Sciatic nerve (tissue), 2 donors: ENCODE results near the gene ID3. TPM values are rescaled to one million over a fixed set of nuclear protein-coding genes. Genes with fewer than 3 reads are reported as not detected.

Source experiments
- ATAC-seq: fragments of 200-7000 bp; cut with Tn5 transposase; one replicate; pipeline ENCODE4 v1.9.1; 2020; ENCODE audit warnings: mild to moderate bottlenecking, moderate library complexity
- DNase-seq: peaks from one replicate; pipeline ENCODE4 v3.0.0-alpha.2; 2020; ENCODE audit warnings: low spot score
- intact Hi-C: fragments of 100-400 bp; cut with DNase I; formaldehyde crosslinking; loops from one replicate; pipeline ENCODE4 v1.14.2; 2022
- total RNA-seq: library from RNA; stranded (reverse); fragmentation: NEBNext Ultra II Directional; extraction: Animal tissue kit (Norgen Biotek cat#: 25700); gene quantifications from one replicate; pipeline ENCODE4 v1.2.1, GENCODE V29; 2021
- donor health status: DM: no; HTN: no; CAD: no.
- donor health status: DM: no; HTN: no; CAD: no.

Gene ID3
- 289 TPM for total RNA-seq

GRCh38 chr1:23559136-23559984 lies at the start of gene ID3:
ID3 (minus strand) TSS chr1:23559501; CDS start chr1:23559426, 75 bp downstream.
- intact Hi-C loops: no loop called here
- DNase-seq (peak; percentile 99), ATAC-seq (peak; percentile 85)

GRCh38 chr1:23607944-23608343 lies 48.6 kb upstream of the ID3 start:
- no peak for DNase-seq
- intact Hi-C loops: no loop called here
- ATAC-seq: no peak

- no peak for ATAC-seq
- no peak for DNase-seq
- intact Hi-C loops: no loop called here
Observed at GRCh38 chr1:23601968-23602876, 42.9 kb upstream of the ID3 start.

- ATAC-seq (no peak), DNase-seq (no peak)
- intact Hi-C loops: no loop called here
Observed at GRCh38 chr1:23601135-23601967, 42.0 kb upstream of the ID3 start.

GRCh38 chr1:23600283-23600682 lies 41.0 kb upstream of the ID3 start:
- DNase-seq (no peak), ATAC-seq (no peak)
- intact Hi-C loops: no loop called here

GRCh38 chr1:23599125-23599524 lies 39.8 kb upstream of the ID3 start:
- DNase-seq (no peak), ATAC-seq (no peak)
- intact Hi-C loops: no loop called here

GRCh38 chr1:23598424-23598823 lies 39.1 kb upstream of the ID3 start:
- DNase-seq (no peak), ATAC-seq (no peak)
- intact Hi-C loops: no loop called here

GRCh38 chr1:23597635-23598388 lies 38.5 kb upstream of the ID3 start:
- intact Hi-C loops: no loop called here
- no peak for DNase-seq
- ATAC-seq: no peak

- intact Hi-C loops: no loop called here
- DNase-seq (no peak), ATAC-seq (no peak)
Observed at GRCh38 chr1:23596382-23597358, 37.4 kb upstream of the ID3 start.

- no peak for ATAC-seq
- intact Hi-C loops: no loop called here
- DNase-seq: no peak
Observed at GRCh38 chr1:23594927-23595353, 35.6 kb upstream of the ID3 start.

- no peak for ATAC-seq
- intact Hi-C loops: no loop called here
- DNase-seq: no peak
Observed at GRCh38 chr1:23594149-23594907, 35.0 kb upstream of the ID3 start.

GRCh38 chr1:23593556-23594148 lies 34.4 kb upstream of the ID3 start:
- intact Hi-C loops: no loop called here
- DNase-seq (no peak), ATAC-seq (no peak)

- intact Hi-C loops: no loop called here
- DNase-seq (no peak), ATAC-seq (no peak)
Observed at GRCh38 chr1:23593042-23593521, 33.8 kb upstream of the ID3 start.

- ATAC-seq: no peak
- intact Hi-C loops: no loop called here
- DNase-seq: no peak
Observed at GRCh38 chr1:23592209-23592892, 33.0 kb upstream of the ID3 start.

GRCh38 chr1:23591460-23592208 lies 32.3 kb upstream of the ID3 start:
- peak; percentile 35 for ATAC-seq
- intact Hi-C loops: no loop called here
- DNase-seq: no peak
